Measurements from ENCODE around the gene CCS.
"Not testable (repeated sequence)": the region's sequence is repeated elsewhere in the genome, so short reads cannot be mapped to it uniquely, and the experiment has no call there.

The CCS gene

GRCh38 chr11:66593303-66593635 is 284 bp downstream of the CCS start:
- ATAC-seq: peak in 1 of 2 donors; percentile 5

DNA sequence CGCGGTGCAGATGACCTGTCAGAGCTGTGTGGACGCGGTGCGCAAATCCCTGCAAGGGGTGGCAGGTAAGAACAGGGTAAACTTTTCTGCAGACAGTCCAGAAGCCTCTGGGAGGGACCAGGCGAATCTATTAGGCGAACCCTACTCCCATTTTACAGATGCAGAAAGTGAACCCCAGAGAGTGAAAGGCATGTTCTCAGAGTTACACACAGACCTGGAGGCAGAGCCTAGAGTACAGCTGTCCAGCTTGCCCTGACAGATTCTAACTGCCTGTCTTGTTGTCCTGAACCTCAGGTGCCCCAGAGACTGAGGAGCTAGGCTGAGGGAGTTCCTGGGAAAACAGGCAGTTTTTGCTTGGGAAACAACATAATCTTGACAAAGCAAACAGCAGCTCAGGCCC is 665 bp downstream of the CCS start:
- no peak for ATAC-seq

DNA sequence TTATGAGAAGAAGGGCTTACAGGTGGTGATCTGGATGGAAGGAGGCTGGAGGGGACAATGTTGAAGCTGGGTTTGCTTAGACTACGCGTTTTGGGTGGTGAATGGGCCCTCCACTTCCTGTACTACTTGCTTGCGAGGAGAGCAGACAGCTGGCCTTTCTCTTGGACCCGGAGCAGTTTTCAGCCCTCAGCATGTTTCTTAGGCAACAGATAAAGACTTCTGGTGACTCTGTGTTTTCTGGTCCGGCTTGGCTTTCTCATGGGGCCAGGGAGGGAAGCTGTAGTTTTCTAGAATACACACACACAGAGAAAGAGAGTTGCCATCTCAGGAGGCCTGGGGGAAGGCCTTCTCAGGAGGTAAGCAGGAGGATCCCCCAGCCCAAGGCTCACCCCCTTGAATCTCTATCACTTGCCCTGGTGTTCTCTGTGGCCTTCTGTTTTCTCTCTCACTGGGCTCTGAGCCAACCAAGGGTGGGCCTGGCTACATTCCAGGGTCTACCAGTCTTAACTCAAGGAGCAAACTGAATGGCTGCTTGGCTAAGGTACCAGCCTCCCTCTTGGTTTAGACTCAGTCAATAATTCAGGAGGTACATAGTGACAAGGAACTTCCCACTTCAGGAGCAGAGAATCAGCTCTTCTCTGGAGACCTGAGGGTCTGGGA is 2.4 kb downstream of the CCS start:
- ATAC-seq: no peak

DNA sequence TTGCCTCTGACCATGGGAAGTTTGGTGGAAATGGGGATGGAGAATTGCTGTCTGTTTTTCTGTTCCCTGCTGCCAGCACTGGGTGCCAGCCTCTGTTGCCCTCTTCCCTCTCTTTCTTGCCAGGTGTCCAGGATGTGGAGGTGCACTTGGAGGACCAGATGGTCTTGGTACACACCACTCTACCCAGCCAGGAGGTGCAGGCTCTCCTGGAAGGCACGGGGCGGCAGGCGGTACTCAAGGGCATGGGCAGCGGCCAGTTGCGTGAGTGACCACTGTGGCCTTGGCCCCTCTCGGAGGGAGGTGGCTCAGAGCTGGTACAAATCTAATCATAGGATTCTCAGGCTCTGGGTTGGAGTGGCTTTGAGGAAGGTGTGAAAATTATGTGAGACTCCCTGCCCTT is 6.0 kb downstream of the CCS start:
- ATAC-seq: no peak

GRCh38 chr11:66600219-66600618 is 7.2 kb downstream of the CCS start:
- ATAC-seq: no peak

GRCh38 chr11:66600631-66601233 is 7.7 kb downstream of the CCS start:
- ATAC-seq: no peak

- ATAC-seq: no peak
Measured at GRCh38 chr11:66603072-66603471, 10.1 kb downstream of the CCS start.

- no peak for ATAC-seq
Measured at GRCh38 chr11:66604155-66604554, 11.2 kb downstream of the CCS start.

DNA sequence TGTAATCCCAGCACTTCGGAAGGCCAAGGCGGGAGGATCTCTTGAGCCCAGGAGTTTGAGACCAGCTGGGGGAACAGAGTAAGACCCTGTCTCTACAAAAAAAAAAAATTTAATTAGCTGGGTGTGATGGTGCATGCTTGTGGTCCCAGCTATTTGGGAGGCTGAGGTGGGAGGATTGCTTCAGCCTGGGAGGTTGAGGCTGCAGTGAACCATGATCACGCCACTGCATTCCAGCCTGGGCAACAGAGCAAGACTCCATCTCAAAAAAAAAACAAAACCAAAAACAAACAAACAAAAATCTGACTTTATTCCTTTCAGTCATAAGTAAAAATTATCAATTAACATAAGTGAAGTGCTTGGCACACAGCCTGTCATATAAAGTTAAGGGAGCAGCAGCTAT is 13.6 kb downstream of the CCS start:
- ATAC-seq: not testable (repeated sequence)

DNA sequence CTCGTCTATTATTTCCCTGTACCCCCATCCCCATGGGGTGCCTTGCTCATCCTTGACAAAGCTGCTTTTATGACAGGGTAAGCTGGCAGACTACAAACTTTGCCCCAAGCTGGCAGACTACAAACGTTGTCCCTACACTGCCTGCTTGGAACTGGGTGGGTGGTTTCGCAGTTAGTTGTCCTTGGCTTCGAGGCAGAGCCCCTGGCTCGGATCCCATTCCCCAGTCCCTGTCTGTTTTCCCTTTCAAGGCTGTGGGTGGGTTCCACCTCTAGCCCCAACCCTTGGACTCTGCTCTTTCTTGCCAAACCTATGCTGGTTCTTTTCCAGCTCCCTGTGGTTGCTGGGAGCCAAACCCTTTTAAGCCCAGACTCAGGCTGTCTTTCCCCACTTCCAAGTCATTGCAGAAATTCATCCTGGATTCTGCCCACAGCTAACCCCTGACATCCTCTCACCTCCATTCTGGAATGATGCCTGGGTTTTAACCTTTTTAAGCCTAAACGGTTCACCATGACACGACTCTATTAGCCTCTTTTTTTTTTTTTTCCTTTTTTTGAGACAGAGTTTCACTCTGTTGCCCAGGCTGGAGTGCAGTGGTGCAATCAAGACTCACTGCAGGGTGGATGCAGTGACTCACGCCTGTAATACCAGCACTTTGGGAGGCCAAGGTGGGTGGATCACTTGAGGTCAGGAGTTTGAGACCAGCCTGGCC is 14.3 kb downstream of the CCS start:
- no peak for ATAC-seq

GRCh38 chr11:66609721-66610617 is 17.0 kb downstream of the CCS start:
- no peak for ATAC-seq

DNA sequence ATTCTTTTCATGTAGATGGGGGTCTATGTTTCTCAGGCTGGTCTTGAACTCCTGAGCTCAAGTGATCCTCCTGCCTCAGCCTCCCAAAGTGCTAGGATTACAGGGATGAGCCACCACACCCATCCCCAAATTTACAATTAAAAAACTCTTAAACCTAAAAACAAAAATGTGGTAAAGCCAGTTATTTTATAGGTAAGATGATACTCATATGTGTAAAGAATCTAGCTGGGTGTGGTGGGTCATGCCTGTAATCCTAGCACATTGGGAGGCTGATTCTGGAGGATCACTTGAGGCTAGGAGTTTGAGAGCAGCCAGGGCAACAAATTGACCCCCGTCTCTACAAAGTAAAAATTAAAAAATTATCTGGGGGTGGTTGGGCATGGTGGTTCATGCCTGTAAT is 19.5 kb downstream of the CCS start:
- ATAC-seq: no peak

GRCh38 chr11:66614073-66614472 is 21.1 kb downstream of the CCS start:
- ATAC-seq: no peak

DNA sequence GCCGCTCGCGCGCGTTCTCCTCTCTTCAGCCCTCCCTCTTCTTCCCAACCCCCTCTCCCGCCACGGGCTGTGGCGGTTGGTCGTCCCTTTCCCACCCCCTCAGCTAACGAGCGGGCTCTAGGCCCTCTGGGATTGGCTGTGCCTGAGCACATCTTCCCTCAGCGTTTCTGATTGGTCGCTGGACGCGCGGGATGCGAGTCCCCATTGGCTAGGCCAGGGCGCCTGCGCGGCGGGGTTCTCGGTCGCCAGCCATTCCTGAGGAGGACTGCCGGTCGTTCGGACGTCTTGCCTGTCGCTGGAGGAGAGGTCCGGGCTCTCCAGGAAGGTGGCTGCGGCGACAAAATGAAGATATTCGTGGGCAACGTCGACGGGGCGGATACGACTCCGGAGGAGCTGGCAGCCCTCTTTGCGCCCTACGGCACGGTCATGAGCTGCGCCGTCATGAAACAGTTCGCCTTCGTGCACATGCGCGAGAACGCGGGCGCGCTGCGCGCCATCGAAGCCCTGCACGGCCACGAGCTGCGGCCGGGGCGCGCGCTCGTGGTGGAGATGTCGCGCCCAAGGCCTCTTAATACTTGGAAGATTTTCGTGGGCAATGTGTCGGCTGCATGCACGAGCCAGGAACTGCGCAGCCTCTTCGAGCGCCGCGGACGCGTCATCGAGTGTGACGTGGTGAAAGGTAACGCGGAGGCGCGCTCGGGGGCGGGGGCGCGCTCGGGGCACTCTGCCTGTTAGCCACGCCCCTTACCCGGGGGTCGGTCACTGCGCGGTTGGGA is 23.6 kb downstream of the CCS start, which contains the start of gene RBM14:
RBM14 (plus strand) TSS at position 252 of the 776 bp plus-strand sequence; CDS start at position 343, 91 bp downstream.
- ATAC-seq: peak; percentile 96 to 97

DNA sequence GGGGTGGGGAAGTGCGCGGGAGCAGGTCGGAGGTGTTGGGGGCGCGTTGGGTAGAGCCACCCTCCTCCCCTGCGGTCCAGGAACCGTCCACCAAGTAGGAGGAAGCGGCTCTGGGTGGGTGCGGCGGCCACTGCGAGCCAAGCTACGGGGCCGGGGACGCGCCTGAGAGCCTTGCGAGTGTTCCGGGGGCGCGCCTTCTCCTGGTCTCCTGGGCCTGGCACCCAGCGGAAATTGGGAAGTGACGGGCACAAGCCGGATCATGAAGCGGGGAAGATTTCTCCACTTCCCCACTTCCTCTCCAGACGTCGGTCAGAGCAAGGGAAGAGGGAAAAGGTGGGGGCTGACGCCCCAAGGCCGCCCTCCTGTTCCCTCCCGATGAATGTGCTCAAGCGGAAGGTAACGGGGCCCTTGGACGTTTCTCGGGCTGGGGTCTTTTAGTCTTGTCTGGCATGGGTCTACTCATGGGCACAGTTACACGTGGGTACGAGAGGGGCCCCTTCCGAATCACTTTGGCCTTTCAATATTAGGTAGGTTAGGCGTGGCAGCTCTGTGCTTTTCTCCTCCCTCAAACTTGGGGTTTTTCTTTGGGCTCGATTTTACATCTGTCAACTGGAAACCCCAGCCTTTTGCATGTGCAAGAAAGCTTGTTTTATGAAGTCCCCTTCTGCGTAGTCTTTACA is 24.3 kb downstream of the CCS start:
- no peak for ATAC-seq

- no peak for ATAC-seq
Measured at GRCh38 chr11:66619080-66619554, 26.1 kb downstream of the CCS start.

GRCh38 chr11:66624450-66624849 is 31.5 kb downstream of the CCS start:
- no peak for ATAC-seq

DNA sequence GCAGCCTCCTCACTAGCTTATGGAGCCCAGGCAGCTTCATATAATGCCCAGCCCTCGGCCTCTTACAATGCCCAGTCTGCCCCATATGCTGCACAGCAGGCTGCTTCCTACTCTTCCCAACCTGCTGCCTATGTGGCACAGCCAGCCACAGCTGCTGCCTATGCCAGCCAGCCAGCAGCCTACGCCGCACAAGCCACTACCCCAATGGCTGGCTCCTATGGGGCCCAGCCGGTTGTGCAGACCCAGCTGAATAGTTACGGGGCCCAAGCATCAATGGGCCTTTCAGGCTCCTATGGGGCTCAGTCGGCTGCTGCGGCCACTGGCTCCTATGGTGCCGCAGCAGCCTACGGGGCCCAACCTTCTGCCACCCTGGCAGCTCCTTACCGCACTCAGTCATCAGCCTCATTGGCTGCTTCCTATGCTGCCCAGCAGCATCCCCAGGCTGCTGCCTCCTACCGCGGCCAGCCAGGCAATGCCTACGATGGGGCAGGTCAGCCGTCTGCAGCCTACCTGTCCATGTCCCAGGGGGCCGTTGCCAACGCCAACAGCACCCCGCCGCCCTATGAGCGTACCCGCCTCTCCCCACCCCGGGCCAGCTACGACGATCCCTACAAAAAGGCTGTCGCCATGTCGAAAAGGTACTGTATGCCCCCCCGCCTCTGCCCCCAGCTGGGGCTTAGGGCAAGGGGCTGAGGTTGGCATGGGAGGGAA is 32.2 kb downstream of the CCS start:
- no peak for ATAC-seq

GRCh38 chr11:66625752-66626149 is 32.8 kb downstream of the CCS start:
- no peak for ATAC-seq

DNA sequence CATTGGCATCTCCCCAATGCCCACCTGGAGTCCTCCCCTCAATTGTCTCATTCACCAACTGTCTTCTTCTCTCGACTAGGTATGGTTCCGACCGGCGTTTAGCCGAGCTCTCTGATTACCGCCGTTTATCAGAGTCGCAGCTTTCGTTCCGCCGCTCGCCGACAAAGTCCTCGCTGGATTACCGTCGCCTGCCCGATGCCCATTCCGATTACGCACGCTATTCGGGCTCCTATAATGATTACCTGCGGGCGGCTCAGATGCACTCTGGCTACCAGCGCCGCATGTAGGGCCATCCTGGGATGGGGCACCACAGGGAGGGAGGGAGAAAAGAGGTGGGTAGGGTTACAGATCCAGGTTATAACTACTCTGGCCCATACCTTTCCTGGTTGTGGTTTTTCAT is 33.4 kb downstream of the CCS start:
- no peak for ATAC-seq

DNA sequence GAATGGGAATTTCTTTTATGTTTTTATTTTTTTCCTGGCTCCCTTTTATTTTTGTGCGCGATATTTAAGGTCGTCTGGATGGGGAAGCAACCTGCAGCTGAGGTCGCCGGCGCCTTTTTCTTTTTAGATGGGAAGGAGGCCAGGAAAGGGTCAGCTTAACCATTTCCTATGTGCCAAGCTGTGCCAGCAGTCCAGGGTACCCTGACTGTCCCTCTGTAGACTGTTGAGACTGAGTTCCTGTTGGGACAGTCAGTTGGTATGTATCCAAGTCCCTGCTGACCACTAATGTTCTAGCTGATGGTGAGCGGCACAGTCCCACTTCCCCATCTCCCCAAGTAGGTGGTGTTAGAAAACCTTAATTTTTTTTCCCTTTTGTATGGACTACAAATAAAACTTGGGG is 33.9 kb downstream of the CCS start:
- no peak for ATAC-seq

Data from activated CD4-positive, CD25-positive, alpha-beta regulatory T cell treated with anti-CD3 and anti-CD28 coated beads, Interleukin-2, amount 50 U/mL, for 24 hours (primary cell).